Activated T-helper 2 cell treated with anti-CD3 and anti-CD28 coated beads, Interferon-gamma antibody, Interleukin-2, Interleukin-4, amounts not matched to agents 10 μg/mL and 5 μg/mL and 100 μg/mL, durations not matched to agents 14 hours and 24 hours and 36 hours (primary cell): ENCODE results near the gene CAB39. TPM values are rescaled to one million over a fixed set of nuclear protein-coding genes. Genes with fewer than 3 reads are reported as not detected.
"Not testable (repeated sequence)": the region's sequence is repeated elsewhere in the genome, so short reads cannot be mapped to it uniquely, and the experiment has no call there.

Source experiments
- DNase-seq: peaks from one replicate; pipeline ENCODE4 v3.0.0; 2021; ENCODE audit warnings: low spot score
- H3K27ac Mint-ChIP-seq: one replicate; pipeline ENCODE4 v1.8.0; 2021; ENCODE audit warnings: mixed read lengths
- H3K27me3 Mint-ChIP-seq: one replicate; pipeline ENCODE4 v1.8.0; 2021; ENCODE audit warnings: low read depth, mixed read lengths
- H3K36me3 Mint-ChIP-seq: one replicate; pipeline ENCODE4 v1.8.0; 2021; ENCODE audit warnings: low read depth, mixed read lengths
- H3K4me1 Mint-ChIP-seq: one replicate; pipeline ENCODE4 v1.8.0; 2021; ENCODE audit warnings: low read depth, mixed read lengths
- H3K4me3 Mint-ChIP-seq: one replicate; pipeline ENCODE4 v1.8.0; 2021; ENCODE audit warnings: low read depth, mild to moderate bottlenecking, moderate library complexity, mixed read lengths
- H3K9me3 Mint-ChIP-seq: one replicate; pipeline ENCODE4 v1.8.0; 2021; ENCODE audit warnings: mixed read lengths
- intact Hi-C: fragments of 100-400 bp; cut with micrococcal nuclease; formaldehyde crosslinking; loops from one replicate; pipeline ENCODE4 v1.15.1; 2023
- total RNA-seq: library from RNA; stranded (reverse); gene quantifications from 2 replicates; pipeline ENCODE4 v1.2.3, GENCODE V29; 2022

Gene CAB39
- total RNA-seq, 1 donor from 2014 or later: 176 TPM

DNA sequence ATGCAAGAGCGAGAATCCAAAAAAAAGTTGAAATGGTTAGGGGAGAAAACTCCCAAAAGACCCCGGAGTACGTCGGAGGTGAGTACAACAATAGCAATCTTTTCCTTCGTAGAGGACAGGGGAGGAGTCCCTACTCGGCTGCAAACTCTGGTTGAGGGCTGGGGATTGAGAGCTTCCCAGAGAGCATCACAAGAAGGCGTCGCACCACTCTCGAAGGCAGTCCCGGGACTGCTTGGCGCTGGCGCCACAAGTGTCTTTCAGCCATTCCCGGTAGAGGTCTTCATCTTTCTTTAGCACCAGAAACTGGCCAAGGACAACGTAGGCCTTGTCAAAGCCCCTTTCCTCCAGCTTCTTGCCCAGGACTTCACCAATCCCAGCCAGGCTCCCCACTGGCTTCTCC, 12.3 kb downstream of the CAB39 start:
- H3K4me3 Mint-ChIP-seq, DNase-seq, H3K27me3 Mint-ChIP-seq, H3K9me3 Mint-ChIP-seq, H3K27ac Mint-ChIP-seq: not testable (repeated sequence)
- Mint-ChIP-seq H3K4me1 (peaks cover 50% of the 10 kb centered on the region), H3K36me3 (peaks cover 67% of the 10 kb centered on the region)
- intact Hi-C loops: loop anchor here (5.0 kb wide), 1 partner anchor 52 kb away; no protein-coding TSS in a partner anchor

DNA sequence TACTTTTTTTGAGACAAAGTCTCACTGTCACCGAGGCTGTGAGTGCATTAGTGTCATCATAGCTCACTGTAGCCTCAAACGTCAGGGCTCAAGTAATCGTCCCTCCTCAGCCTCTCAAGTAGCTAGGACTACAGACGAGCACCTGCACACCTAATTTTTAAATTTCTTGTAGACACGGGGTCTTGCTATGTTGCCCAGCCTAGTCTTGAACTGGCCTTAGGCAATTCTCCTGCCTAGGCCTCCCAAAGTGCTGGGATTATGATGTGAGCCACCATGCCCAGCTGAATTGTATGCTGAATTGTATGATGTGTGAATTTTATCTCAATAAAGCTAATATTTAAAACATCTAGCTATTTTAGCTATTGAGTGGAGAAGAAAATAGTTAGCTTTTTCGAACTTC, 18.9 kb downstream of the CAB39 start:
- Mint-ChIP-seq H3K4me1 (peaks cover 49% of the 10 kb centered on the region), H3K27ac (no peak overlapping the region), H3K27me3 (no peaks in the 10 kb centered on the region), H3K4me3 (no peak overlapping the region), H3K36me3 (peaks cover 56% of the 10 kb centered on the region), H3K9me3 (no peaks in the 10 kb centered on the region)
- intact Hi-C loops: no loop called here
- no peak for DNase-seq

DNA sequence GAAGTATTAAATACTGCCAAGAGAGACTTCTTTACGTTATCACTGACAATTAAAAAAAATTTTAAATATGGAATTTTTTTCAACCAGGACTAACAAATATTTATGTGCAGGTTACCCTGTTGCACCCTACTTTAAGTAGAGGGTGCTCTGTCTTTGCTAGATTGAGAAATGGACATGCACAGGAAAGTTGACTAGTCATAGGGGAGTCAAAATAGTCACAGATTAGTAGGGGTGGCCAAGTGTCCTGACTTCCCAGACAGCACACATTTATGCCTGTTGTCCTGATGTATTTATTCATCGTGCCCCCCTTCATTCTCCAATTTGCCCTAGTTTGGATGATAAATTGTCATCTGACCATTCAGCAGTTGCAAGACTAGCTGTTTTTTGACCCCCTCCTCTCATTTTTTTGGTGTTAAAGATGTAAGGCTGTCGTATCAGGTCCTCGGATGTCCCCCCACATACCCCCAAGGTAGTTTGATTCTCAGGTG, 20.3 kb downstream of the CAB39 start:
- intact Hi-C loops: loop anchor here (2.0 kb wide), 1 partner anchor 18 kb away; no protein-coding TSS in a partner anchor
- DNase-seq: no peak
- H3K36me3 Mint-ChIP-seq: peaks cover 61% of the 10 kb centered on the region
- peaks cover 58% of the 10 kb centered on the region for H3K4me1 Mint-ChIP-seq
- H3K27ac Mint-ChIP-seq: peak overlapping the region; percentile 11
- H3K27me3 Mint-ChIP-seq: no peaks in the 10 kb centered on the region
- H3K9me3 Mint-ChIP-seq: no peaks in the 10 kb centered on the region
- no peak overlapping the region for H3K4me3 Mint-ChIP-seq

DNA sequence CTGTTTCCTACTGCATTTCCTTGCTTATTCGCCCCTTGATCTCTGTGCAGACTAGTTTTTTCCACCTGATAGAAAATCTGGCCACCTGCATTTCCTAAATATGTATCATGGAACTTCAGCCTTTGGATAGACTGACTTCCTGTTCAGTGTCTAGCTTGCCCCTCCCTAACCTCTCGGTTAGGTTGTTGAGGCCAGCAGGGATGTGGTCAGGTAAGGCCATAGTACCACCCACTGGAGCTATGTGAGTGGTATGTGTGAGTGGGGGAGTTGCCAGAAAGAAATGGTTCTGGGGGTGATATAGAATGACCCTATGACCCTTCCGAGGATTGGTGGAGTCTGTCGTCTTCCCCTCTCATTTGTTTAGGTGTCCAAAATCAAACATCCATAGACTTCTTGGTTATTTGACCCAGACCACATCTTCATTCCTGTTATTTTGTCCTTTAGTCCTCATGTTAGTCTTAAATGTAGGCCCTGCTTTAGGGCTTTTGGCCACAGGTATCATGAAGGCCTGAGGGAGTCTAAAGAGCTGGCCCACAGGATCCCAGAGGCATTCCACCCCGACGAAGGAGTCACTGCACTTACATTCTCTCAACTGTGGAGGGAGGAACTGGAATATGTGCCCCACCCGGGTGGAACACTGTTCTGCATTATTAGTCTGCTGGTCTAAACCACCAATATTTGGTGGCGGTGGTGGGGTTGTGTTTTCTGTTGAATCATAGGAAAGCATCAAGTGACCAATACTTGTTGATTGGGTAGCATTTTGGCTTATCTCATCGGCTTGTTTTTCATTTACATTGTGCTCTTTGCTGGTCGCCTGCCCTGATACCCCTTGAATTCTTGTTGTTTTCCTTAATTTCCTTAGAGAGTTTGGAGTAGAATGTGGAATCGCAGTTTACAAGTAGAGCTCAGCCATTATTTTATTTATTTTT, 21.9 kb downstream of the CAB39 start:
- no peak for DNase-seq
- peaks cover 65% of the 10 kb centered on the region for H3K4me1 Mint-ChIP-seq
- no peaks in the 10 kb centered on the region for H3K27me3 Mint-ChIP-seq
- H3K9me3 Mint-ChIP-seq: no peaks in the 10 kb centered on the region
- no peak overlapping the region for H3K4me3 Mint-ChIP-seq
- peak overlapping the region; percentile 47 for H3K27ac Mint-ChIP-seq
- intact Hi-C loops: loop anchor here (5.0 kb wide), 1 partner anchor 38 kb away; no protein-coding TSS in a partner anchor
- peaks cover 64% of the 10 kb centered on the region for H3K36me3 Mint-ChIP-seq

DNA sequence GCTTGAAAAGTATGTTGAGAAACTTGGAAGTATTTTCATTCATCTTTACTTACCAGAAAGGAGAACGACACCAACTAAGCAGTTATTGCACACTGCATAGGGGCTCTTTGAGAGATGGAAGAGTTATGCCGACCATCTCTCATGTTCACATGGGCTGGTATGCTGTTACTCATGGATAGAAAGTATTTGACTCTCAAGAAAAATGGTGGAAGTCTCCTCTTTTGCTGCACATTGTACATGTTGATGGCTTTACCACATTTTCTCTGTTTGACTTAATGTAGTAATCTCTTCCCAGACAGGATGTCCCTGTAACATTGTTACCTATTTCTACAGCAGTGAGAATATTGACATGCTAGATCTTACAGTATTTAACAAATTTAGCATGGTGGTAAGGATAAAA, 23.2 kb downstream of the CAB39 start:
- H3K4me3 Mint-ChIP-seq: no peak overlapping the region
- DNase-seq: no peak
- intact Hi-C loops: loop anchor here (5.0 kb wide), 1 partner anchor 36 kb away; no protein-coding TSS in a partner anchor
- H3K36me3 Mint-ChIP-seq: peaks cover 72% of the 10 kb centered on the region
- H3K27ac Mint-ChIP-seq: peak overlapping the region; percentile 64
- no peaks in the 10 kb centered on the region for H3K27me3 Mint-ChIP-seq
- H3K4me1 Mint-ChIP-seq: peaks cover 74% of the 10 kb centered on the region
- H3K9me3 Mint-ChIP-seq: no peaks in the 10 kb centered on the region

DNA sequence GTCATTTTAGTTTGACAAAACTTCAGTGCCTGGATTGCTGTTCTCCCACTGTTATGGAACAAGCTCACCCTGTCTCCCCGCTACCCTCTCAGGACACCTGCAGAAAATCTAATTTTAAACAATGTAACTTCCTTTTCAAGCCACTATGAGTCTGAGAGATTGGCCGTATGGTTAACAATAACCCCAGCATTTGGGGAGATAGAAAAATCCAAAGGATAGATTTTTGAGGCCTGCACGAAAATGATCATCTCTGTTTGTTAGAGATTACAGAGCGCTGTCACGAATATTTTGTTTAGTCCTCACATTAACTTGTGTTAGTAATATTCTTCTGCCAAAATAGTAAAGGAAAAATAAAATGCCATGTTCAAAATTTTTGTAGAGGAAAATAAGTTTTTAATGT, 24.7 kb downstream of the CAB39 start:
- Mint-ChIP-seq H3K27me3 (no peaks in the 10 kb centered on the region), H3K9me3 (no peaks in the 10 kb centered on the region), H3K36me3 (peaks cover 69% of the 10 kb centered on the region), H3K27ac (peak overlapping the region; percentile 61), H3K4me1 (peaks cover 68% of the 10 kb centered on the region), H3K4me3 (no peak overlapping the region)
- intact Hi-C loops: loop anchor here (5.0 kb wide), 1 partner anchor 35 kb away; no protein-coding TSS in a partner anchor
- DNase-seq: no peak

DNA sequence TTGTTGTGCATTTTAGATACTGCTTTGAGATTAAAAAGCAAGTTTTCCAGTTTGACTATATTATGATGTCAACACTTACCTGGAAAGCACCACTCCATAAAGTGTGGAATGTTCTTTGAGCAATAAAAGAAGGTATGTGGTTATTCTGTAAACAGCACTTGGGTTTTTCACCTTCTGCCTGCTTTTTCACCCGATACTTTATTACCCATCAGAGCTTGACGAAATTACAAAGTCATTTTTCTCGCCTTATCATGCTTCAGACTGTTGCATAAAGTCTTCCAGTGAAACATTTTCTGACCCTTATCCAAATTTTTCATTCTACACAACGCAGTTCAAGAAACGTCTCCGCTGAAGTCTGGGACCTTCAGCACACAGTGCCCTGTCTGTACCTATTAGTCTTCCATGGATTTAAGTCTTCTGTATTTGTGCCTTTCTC, 25.2 kb downstream of the CAB39 start:
- Mint-ChIP-seq H3K4me1 (peaks cover 67% of the 10 kb centered on the region), H3K36me3 (peaks cover 74% of the 10 kb centered on the region), H3K4me3 (peak overlapping the region; percentile 11), H3K27me3 (no peaks in the 10 kb centered on the region), H3K27ac (peak overlapping the region; percentile 78), H3K9me3 (no peaks in the 10 kb centered on the region)
- intact Hi-C loops: loop anchor here (5.0 kb wide), 1 partner anchor 34 kb away; no protein-coding TSS in a partner anchor
- no peak for DNase-seq

DNA sequence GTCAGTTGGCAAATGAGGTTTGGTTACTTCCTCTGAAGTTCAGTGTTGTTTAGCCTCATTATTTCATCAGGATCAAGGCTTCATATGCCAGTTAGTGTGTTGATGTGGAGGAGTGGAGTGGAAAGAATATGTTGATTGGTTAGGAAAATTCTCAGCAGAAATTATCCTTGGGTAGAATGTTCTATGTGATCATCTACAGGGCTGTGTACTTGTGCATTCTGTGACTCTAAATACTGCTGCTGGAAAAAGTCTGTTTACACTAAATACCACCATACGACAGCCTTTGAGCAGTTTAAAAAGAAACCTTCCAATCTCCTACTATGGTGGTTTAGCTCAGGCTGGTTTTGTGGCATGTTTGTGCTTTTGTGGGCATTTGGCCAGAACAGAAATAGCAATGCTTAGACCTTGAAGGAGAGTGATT, 25.8 kb downstream of the CAB39 start:
- intact Hi-C loops: loop anchor here (5.0 kb wide), 1 partner anchor 34 kb away; no protein-coding TSS in a partner anchor
- no peak overlapping the region for H3K4me3 Mint-ChIP-seq
- no peaks in the 10 kb centered on the region for H3K9me3 Mint-ChIP-seq
- H3K4me1 Mint-ChIP-seq: peaks cover 63% of the 10 kb centered on the region
- peaks cover 75% of the 10 kb centered on the region for H3K36me3 Mint-ChIP-seq
- H3K27me3 Mint-ChIP-seq: no peaks in the 10 kb centered on the region
- peak overlapping the region; percentile 78 for H3K27ac Mint-ChIP-seq
- DNase-seq: no peak

DNA sequence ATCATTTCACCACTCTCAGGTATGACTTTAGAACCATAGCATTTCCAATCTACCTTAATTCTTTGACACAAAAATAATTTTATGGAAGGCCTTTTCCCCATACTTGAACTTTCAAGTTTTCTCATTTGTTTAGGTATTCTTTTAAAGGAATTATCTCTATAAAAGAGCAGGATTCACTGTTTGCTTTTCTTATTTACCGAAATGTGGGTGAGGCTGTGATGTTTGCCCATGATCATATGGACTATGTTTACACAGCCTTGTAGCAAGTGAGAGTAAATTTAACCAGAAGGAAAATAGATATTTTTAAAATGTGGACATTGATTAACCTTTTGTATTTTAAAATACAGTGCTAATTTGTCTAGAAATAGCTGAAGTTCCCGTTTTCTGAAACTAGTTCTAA, 26.3 kb downstream of the CAB39 start:
- peaks cover 60% of the 10 kb centered on the region for H3K4me1 Mint-ChIP-seq
- H3K4me3 Mint-ChIP-seq: no peak overlapping the region
- H3K27ac Mint-ChIP-seq: peak overlapping the region; percentile 78
- intact Hi-C loops: loop anchor here (5.0 kb wide), 1 partner anchor 33 kb away; no protein-coding TSS in a partner anchor
- no peaks in the 10 kb centered on the region for H3K9me3 Mint-ChIP-seq
- no peak for DNase-seq
- no peaks in the 10 kb centered on the region for H3K27me3 Mint-ChIP-seq
- peaks cover 74% of the 10 kb centered on the region for H3K36me3 Mint-ChIP-seq

DNA sequence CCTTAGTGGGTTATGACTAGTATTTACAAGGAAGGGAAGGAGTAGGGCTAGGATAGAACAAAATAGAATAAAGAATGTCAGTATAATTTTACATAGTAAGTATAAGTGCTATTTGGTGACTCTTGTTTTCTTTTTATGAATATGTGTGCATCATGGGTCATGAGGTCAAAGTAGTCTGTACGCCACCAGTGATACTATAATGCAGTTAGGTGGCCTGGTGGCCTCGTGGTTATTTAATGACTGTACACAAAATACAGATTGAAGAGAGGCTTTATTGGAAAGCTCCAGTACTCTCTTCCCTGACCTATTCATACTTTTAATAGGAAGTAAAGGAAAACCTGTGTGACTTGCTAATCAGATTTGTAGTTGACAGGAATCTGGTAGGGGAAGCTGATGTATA, 27.3 kb downstream of the CAB39 start:
- peaks cover 67% of the 10 kb centered on the region for H3K36me3 Mint-ChIP-seq
- no peak overlapping the region for H3K4me3 Mint-ChIP-seq
- peaks cover 50% of the 10 kb centered on the region for H3K4me1 Mint-ChIP-seq
- peak overlapping the region; percentile 75 for H3K27ac Mint-ChIP-seq
- H3K9me3 Mint-ChIP-seq: no peaks in the 10 kb centered on the region
- no peak for DNase-seq
- intact Hi-C loops: loop anchor here (5.0 kb wide), 1 partner anchor 32 kb away; no protein-coding TSS in a partner anchor
- H3K27me3 Mint-ChIP-seq: no peaks in the 10 kb centered on the region

DNA sequence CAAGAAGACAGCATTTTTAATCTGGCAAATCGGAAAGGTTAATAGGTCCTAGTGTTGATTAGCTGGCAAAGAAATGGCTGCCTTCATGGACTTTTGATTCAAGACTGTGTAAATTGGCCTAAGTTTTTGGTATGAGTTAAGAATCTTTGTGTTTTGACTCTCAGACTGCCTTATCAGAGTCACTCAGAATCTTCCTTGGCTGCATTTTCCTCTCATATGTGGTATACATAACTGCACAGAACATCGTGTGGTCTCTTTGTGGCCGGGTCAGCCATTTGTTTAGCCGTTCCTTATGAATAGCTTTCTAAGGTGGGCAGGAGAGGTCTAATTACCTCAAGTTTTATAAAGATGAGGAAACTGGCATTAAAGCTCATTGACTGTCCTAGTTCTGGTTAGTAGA, 30.1 kb downstream of the CAB39 start:
- no peaks in the 10 kb centered on the region for H3K27me3 Mint-ChIP-seq
- H3K9me3 Mint-ChIP-seq: no peaks in the 10 kb centered on the region
- H3K36me3 Mint-ChIP-seq: peaks cover 75% of the 10 kb centered on the region
- intact Hi-C loops: no loop called here
- H3K27ac Mint-ChIP-seq: no peak overlapping the region
- H3K4me1 Mint-ChIP-seq: peaks cover 49% of the 10 kb centered on the region
- no peak for DNase-seq
- H3K4me3 Mint-ChIP-seq: no peak overlapping the region

DNA sequence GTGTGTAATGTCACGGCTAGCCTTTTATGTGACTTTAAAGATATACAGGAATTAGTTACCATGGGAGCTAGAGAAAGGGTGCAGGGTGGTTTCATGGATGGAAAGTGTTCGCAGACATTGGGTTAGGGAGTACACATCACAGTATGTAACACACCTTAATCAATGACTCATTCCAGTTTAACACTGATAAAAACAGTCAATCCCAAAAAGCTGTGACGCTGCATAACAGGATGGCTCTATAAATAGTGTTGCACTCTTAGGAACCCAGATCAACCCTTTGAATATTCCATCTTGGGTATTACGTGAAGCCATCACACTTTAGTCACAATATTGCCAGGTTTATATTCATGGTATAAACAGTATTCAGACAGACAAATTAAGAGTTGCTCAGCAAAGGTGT, 33.6 kb downstream of the CAB39 start:
- Mint-ChIP-seq H3K36me3 (peaks cover 59% of the 10 kb centered on the region), H3K4me3 (no peak overlapping the region), H3K4me1 (peaks cover 48% of the 10 kb centered on the region), H3K9me3 (no peaks in the 10 kb centered on the region), H3K27ac (no peak overlapping the region), H3K27me3 (no peaks in the 10 kb centered on the region)
- intact Hi-C loops: no loop called here
- DNase-seq: no peak

DNA sequence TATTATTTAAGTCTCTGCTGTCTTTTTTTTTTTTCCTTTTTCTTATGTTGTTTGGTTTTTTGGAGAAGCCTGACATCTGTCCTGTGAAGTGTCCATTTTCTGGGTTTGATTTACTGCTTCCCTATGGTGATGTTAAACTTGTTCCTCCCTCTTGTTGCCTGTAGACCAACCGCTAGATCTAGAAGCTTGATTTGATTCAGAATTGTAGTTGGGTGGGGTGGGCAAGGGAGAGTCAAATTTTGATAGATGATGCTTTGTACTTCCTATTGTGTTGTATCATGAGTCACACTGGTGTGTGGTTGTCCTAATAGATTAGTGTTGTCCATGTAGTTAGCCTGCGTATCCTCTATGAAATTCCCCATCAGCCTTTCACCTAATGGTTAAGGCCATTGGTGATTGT, 35.4 kb downstream of the CAB39 start:
- DNase-seq: no peak
- H3K9me3 Mint-ChIP-seq: no peaks in the 10 kb centered on the region

More for the DNA sequence above, 35.4 kb downstream of the CAB39 start:
- Mint-ChIP-seq H3K36me3 (peaks cover 67% of the 10 kb centered on the region), H3K4me3 (no peak overlapping the region), H3K27me3 (no peaks in the 10 kb centered on the region), H3K4me1 (peaks cover 58% of the 10 kb centered on the region), H3K27ac (peak overlapping the region; percentile 82)
- intact Hi-C loops: no loop called here
